Measurements from ENCODE around the gene RPS6KC1.

Gene RPS6KC1

DNA sequence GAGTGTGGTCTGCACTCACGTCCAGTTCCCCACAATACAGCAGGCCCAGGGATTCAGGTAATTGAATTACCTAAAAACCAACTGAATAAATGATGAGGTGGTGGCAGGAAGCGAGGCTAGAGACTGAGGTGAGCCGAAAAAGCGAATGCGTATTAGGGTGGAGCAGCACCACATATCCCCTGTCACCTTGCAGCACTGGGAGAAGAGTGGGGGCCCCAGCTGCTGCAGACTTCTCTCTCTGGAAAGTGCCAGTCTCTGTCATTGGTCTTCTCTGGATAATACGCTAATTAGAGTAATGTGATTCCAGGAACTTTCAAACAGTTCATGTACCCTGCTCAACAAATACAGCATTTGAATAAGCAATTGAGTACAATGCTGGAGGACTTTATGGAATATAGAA, 199.0 kb downstream of the RPS6KC1 start:
- TF ChIP-seq EZH2phosphoT487 (IDR thresholded peaks at IDR 0.05; ENCODE audit: borderline replicate concordance, low read length) (no peak), CTCF (IDR thresholded peaks at IDR 0.05; ENCODE audit: low read depth, low read length, poor library complexity, severe bottlenecking) (no peak)
- Histone ChIP-seq H3K9me2 (replicated peaks; ENCODE audit: control insufficient read depth, low read length) (no peaks in the 10 kb centered on the region), H3K4me1 (ENCODE audit: control insufficient read depth, low read length) (no peaks in the 10 kb centered on the region), H3K4me3 (ENCODE audit: low read length) (no peak overlapping the region), H3K36me3 (ENCODE audit: control insufficient read depth, low read length) (no peaks in the 10 kb centered on the region), H3K27me3 (ENCODE audit: control insufficient read depth, low read length) (no peaks in the 10 kb centered on the region), H4K20me1 (ENCODE audit: control insufficient read depth, insufficient read depth, low read depth, low read length) (no peaks in the 10 kb centered on the region), H3K4me2 (ENCODE audit: low read length) (no peak overlapping the region), H3K27ac (ENCODE audit: low read depth, low read length) (no peak overlapping the region), H3K79me2 (ENCODE audit: control insufficient read depth, low read length) (no peaks in the 10 kb centered on the region), H3K9me3 (ENCODE audit: control insufficient read depth, insufficient read depth, low read length) (no peaks in the 10 kb centered on the region), H3F3A (ENCODE audit: control insufficient read depth, insufficient read depth) (no peaks in the 10 kb centered on the region)

DNA sequence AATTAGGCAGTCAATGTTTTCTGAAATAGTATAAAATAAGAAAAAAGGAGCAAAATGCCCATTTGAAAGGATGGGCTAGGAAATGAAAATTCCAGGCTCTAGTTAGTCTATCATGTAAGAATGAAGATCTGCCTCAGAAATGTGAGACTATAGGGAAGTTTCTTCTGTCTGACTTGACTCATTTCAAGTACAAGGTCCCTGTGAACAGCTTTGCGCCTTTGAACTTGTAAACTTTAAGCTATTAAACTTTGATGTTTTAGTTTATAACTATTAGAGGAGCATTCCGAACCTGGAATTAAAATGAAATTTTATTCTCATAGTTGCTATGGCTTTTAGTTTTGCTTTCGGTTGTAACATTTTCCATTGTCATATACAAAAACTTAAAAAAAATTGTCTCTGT, 199.4 kb downstream of the RPS6KC1 start:
- H3K4me2 ChIP-seq (ENCODE audit: low read length): no peak overlapping the region
- no peaks in the 10 kb centered on the region for H3K79me2 ChIP-seq (ENCODE audit: control insufficient read depth, low read length)
- no peak overlapping the region for H3K27ac ChIP-seq (ENCODE audit: low read depth, low read length)
- H3F3A ChIP-seq (ENCODE audit: control insufficient read depth, insufficient read depth): no peaks in the 10 kb centered on the region
- no peak for TF ChIP-seq CTCF (IDR thresholded peaks at IDR 0.05; ENCODE audit: low read depth, low read length, poor library complexity, severe bottlenecking)
- no peak for TF ChIP-seq EZH2phosphoT487 (IDR thresholded peaks at IDR 0.05; ENCODE audit: borderline replicate concordance, low read length)
- H4K20me1 ChIP-seq (ENCODE audit: control insufficient read depth, insufficient read depth, low read depth, low read length): no peaks in the 10 kb centered on the region
- no peaks in the 10 kb centered on the region for H3K4me1 ChIP-seq (ENCODE audit: control insufficient read depth, low read length)
- H3K9me2 ChIP-seq (replicated peaks; ENCODE audit: control insufficient read depth, low read length): no peaks in the 10 kb centered on the region
- no peak overlapping the region for H3K4me3 ChIP-seq (ENCODE audit: low read length)
- no peaks in the 10 kb centered on the region for H3K9me3 ChIP-seq (ENCODE audit: control insufficient read depth, insufficient read depth, low read length)
- H3K27me3 ChIP-seq (ENCODE audit: control insufficient read depth, low read length): no peaks in the 10 kb centered on the region
- H3K36me3 ChIP-seq (ENCODE audit: control insufficient read depth, low read length): no peaks in the 10 kb centered on the region

DNA sequence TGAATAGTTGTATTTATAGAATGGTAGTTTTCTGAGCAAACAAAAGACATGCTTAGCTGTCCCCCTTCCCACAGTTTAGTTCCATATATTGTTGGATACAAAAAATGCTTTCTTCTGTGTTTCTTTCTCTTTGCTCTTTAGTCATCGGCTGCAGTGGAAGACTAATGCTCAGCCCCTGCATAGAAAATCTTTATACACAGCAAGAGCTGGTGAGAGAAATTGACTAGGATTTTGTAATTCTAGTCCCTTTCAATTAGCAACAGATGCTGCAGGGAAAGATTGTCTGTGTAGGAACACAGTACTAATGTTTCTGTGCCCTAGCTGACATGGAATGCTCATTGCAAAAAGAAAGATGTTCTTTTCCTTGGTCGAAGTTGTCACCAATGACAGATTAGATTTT, 200.9 kb downstream of the RPS6KC1 start:
- no peaks in the 10 kb centered on the region for H3K4me1 ChIP-seq (ENCODE audit: control insufficient read depth, low read length)
- no peak for TF ChIP-seq EZH2phosphoT487 (IDR thresholded peaks at IDR 0.05; ENCODE audit: borderline replicate concordance, low read length)
- no peak for TF ChIP-seq CTCF (IDR thresholded peaks at IDR 0.05; ENCODE audit: low read depth, low read length, poor library complexity, severe bottlenecking)
- no peak overlapping the region for H3K4me3 ChIP-seq (ENCODE audit: low read length)
- H3K79me2 ChIP-seq (ENCODE audit: control insufficient read depth, low read length): no peaks in the 10 kb centered on the region
- no peaks in the 10 kb centered on the region for H3K9me2 ChIP-seq (replicated peaks; ENCODE audit: control insufficient read depth, low read length)
- no peaks in the 10 kb centered on the region for H3K9me3 ChIP-seq (ENCODE audit: control insufficient read depth, insufficient read depth, low read length)
- no peaks in the 10 kb centered on the region for H3F3A ChIP-seq (ENCODE audit: control insufficient read depth, insufficient read depth)
- H4K20me1 ChIP-seq (ENCODE audit: control insufficient read depth, insufficient read depth, low read depth, low read length): no peaks in the 10 kb centered on the region
- H3K27me3 ChIP-seq (ENCODE audit: control insufficient read depth, low read length): no peaks in the 10 kb centered on the region
- no peaks in the 10 kb centered on the region for H3K36me3 ChIP-seq (ENCODE audit: control insufficient read depth, low read length)
- no peak overlapping the region for H3K27ac ChIP-seq (ENCODE audit: low read depth, low read length)
- no peak overlapping the region for H3K4me2 ChIP-seq (ENCODE audit: low read length)

All from DOHH2 (cell line).